HL-60 (cell line): ENCODE data around the gene ADD1.

Experiments
- DNase-seq, 2 experiments: peaks; one replicate each; pipeline ENCODE4 v3.0.0-alpha.2; 2010 to 2020; ENCODE audit warnings: low read depth in 1 of 2, low spot score in 1 of 2
- H3K27ac ChIP-seq: fragments of 250-450 bp; sonication (Bioruptor Pico); replicated peaks from 2 replicates; pipeline ENCODE4 v1.5.1; 2020; ENCODE audit warnings: mild to moderate bottlenecking, moderate library complexity
- H3K27me3 ChIP-seq: fragments of 250-450 bp; sonication (Bioruptor Pico); 2 replicates; pipeline ENCODE4 v1.5.1; 2021; ENCODE audit warnings: mild to moderate bottlenecking, moderate library complexity; ENCODE audit not compliant: insufficient read depth, poor library complexity, severe bottlenecking
- H3K4me3 ChIP-seq: replicated peaks from 2 replicates; pipeline ENCODE4 v1.5.1; 2011; ENCODE audit warnings: mild to moderate bottlenecking, control low read depth, low read length; ENCODE audit not compliant: insufficient read depth
- CTCF ChIP-seq: IDR thresholded peaks from one replicate; pipeline ENCODE4 v1.5.1; 2011; ENCODE audit warnings: low read length, control low read depth, inconsistent platforms; ENCODE audit not compliant: insufficient read depth
- GABPA ChIP-seq: IDR thresholded peaks from 2 replicates; pipeline ENCODE4 v1.6.1; 2012; ENCODE audit warnings: low read depth
- POLR2AphosphoS5 ChIP-seq: IDR thresholded peaks from 2 replicates; pipeline ENCODE4 v1.6.1; 2012; ENCODE audit warnings: low read depth
- REST ChIP-seq: IDR thresholded peaks from 2 replicates; pipeline ENCODE4 v1.6.1; 2012; ENCODE audit warnings: low read depth; ENCODE audit not compliant: insufficient replicate concordance
- SPI1 ChIP-seq: IDR thresholded peaks from 2 replicates; pipeline ENCODE4 v1.6.1; 2012; ENCODE audit warnings: low read depth, mild to moderate bottlenecking, borderline replicate concordance

Gene ADD1

GRCh38 chr4:2878346-2878745 lies 34.7 kb downstream of the ADD1 start:
- DNase-seq, result no peak
- no peaks in the 10 kb centered on the region for H3K27me3 ChIP-seq
- no peak overlapping the region for H3K27ac ChIP-seq
- H3K4me3 ChIP-seq, result no peak overlapping the region
- TF ChIP-seq CTCF, result no peak

GRCh38 chr4:2879026-2879425 lies 35.4 kb downstream of the ADD1 start:
- no peak for DNase-seq
- Histone ChIP-seq H3K27ac (no peak overlapping the region), H3K27me3 (no peaks in the 10 kb centered on the region)

GRCh38 chr4:2881431-2881830 lies 37.8 kb downstream of the ADD1 start:
- DNase-seq, result no peak
- Histone ChIP-seq H3K27me3 (no peaks in the 10 kb centered on the region), H3K27ac (no peak overlapping the region), H3K4me3 (no peak overlapping the region)
- TF ChIP-seq REST, result no peak
- no peak for TF ChIP-seq CTCF
- TF ChIP-seq SPI1, result no peak
- no peak for TF ChIP-seq GABPA
- no peak for TF ChIP-seq POLR2AphosphoS5

More at GRCh38 chr4:2879026-2879425, 35.4 kb downstream of the ADD1 start:
- no peak overlapping the region for H3K4me3 ChIP-seq
- no peak for TF ChIP-seq CTCF

GRCh38 chr4:2882341-2882740 lies 38.7 kb downstream of the ADD1 start:
- DNase-seq, result no peak
- H3K4me3 ChIP-seq, result no peak overlapping the region
- no peaks in the 10 kb centered on the region for H3K27me3 ChIP-seq
- H3K27ac ChIP-seq, result no peak overlapping the region
- TF ChIP-seq REST, result no peak
